Right forelimb (tissue), 1 donor: ENCODE data around the gene MLPH.

Experiments
- DNase-seq: peaks from one replicate; pipeline ENCODE4 v3.0.0-alpha.2; 2018

The MLPH gene

DNA sequence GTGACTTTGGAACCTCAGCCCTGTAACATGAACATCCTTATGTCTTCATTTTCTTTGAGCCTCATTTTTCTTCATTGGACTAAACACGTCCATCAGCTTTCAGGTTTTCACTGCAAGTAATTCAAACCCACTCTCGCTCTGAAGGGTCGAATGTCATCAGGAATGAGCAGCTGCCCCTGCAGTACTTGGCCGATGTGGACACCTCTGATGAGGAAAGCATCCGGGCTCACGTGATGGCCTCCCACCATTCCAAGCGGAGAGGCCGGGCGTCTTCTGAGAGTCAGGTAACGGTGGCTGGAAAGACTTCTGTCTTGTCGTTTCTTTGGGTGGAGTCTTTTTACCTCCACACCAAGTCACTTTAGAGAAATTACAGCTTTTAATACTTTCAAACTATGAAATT lies 40.2 kb downstream of the MLPH start:
- no peak for DNase-seq

DNA sequence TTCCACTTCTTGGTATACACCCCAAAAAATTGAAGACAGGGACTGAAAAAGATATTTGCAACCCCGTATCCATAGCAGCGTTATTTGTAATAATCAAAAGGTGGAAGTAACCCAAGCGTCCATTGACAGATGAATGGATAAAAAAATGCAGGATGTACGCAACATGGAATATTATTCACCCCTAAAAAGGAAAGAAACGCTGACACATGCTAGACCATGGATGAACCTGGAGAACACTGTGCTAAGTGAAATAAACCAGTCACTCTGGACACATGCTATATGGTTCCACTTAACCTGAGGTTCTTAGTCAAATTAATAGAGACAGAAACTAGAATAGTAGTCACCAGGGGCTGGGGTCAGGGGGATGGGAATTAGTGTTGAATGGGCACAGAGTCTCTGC lies 40.7 kb downstream of the MLPH start:
- no peak for DNase-seq

DNA sequence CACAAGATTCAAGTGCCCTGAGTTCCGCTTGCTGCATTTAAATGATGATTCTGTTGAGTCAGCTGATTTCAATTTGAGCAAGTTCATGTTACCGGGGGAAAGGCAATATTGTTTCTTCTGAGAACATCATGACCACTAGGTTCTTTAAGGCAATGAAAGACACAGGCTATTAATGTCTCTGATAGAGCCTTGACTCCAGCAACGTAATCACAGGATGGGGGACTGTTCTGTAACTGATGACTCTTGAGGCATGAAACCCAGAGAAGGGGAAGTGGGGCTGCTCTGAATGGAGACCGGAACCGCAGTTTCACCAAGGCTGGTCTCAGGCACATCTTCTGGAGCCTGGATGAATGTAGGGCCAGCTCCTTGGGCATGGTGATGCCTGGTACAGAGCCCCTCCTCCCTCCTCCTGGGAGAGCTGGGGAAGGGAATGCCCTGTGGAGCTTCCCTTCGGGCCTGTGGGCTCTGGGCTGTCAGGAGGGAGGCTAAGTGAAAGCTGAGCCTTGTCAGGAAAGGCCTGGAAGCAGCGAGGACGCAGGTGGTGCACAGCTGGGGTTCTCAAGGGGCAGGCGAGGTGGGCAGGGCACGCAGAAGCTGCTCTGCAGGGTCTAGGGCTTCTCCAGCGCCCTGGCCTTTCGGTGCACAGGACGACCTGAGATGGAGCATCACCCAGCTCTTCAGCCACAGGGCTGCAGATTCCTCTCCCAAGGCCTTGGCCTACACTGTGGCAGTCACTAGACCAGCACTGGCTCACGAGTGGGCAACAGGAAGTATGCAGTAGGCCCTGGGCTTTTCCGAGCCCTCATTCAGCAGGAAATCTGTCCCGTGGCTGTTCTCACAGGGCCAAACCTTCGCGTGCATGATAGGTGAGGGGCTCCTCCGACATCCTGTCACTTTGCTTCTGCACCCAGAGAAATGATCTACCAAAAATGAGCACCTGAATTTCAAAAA lies 42.7 kb downstream of the MLPH start:
- DNase-seq: no peak

DNA sequence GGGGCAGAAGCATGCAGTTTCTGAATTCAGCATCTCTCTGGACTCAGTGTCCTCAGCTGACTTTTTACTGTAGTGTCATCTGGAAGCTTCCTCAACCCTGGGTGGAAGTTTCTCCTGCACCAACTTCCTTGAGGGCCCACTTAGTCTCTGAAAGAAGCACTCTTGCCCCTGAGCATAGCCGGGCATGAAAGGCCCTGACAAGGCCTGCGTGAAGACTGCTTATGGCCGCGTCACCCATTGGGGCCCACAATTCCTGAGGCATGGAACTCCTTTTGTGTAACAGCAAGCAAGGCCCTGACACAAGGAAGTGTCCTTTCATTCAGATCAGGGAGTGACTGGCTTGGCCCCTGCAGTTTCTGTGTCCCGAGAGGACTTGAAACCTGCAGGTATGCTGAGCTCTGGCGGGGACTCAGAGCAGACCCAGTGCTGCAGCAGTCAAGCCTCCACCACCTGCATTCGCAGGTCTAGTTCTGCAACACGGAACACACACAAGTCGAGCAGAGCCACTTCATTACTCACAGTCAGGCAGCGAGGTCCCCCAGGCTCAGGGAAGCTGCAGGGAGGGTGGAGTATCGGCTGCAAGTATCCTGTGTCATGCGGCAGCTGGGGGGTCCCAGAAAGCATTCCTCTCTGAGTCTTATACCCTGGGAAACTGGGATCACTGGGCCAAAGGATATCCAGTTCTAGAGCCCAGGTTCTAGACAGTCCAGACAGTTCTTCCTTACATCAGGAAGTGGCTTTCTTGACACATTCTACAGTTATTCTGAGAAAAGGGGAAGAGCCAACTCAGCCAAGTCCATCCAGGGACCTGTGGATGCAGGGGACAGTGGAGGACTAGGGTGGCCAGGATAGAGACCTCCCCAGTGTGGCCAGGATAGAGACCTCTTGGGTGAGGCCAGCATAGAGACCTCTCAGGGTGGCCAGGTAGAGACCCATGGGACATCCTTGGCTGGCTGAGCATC lies 43.7 kb downstream of the MLPH start:
- DNase-seq: no peak

DNA sequence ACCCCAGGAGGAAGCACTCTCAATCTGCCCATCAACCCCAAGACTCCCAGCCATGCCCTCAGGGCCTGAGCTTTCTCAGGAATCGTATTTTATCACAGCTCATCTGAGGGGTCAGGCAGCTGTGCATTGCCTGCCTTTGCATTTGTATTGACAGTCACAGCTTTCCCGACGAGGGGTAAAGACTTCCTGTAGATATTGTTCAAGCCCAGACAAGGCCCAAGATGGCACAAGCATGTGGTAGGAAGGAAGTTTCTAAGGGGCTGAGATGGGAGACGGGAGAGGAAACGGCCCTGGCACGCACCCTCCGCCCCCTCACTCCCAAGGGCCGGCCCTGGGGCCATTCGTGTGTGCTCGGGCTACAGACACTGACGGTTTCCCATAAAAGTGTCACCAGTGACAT lies 45.1 kb downstream of the MLPH start:
- DNase-seq: no peak

DNA sequence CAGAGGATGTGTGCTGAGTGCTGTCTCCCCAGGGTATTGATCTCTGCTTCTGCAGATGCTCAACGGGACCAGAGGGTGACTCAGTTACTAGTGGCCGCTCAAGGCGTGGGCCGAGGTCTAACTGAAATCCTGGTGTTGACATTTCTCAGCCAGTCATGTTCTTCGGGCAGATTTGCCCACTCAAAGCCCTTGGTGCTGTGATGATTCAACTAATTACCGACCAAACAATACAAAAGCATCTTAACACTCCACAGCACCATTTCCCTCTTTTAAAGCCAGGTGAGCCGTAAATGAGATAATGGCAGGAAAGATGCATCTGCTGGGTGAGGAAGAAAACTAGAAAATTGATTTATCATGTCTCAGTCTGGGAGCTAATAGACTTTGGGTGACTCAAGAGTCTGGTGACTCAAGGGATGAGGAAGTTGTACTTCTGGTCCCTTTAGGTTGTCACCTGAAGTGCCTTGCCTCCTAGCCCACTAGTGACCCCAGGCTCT lies 46.7 kb downstream of the MLPH start:
- no peak for DNase-seq

DNA sequence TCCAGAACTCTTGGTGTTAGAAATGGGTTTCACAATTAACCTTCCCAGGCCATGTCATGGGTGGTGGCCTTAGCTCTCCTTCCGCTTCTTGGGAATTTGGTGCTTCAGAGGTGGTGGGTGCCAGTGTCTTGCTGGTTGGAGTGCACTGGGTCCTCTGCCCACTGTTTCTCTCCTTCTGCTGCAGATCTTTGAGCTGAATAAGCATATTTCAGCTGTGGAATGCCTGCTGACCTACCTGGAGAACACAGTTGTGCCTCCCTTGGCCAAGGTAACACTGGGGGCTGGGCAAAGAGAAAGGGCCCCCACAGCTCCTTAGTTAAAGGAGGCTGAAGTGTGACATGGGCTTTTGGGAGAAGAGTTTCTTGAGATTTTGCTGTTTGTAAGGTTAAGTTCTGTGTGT lies 47.3 kb downstream of the MLPH start:
- no peak for DNase-seq

DNA sequence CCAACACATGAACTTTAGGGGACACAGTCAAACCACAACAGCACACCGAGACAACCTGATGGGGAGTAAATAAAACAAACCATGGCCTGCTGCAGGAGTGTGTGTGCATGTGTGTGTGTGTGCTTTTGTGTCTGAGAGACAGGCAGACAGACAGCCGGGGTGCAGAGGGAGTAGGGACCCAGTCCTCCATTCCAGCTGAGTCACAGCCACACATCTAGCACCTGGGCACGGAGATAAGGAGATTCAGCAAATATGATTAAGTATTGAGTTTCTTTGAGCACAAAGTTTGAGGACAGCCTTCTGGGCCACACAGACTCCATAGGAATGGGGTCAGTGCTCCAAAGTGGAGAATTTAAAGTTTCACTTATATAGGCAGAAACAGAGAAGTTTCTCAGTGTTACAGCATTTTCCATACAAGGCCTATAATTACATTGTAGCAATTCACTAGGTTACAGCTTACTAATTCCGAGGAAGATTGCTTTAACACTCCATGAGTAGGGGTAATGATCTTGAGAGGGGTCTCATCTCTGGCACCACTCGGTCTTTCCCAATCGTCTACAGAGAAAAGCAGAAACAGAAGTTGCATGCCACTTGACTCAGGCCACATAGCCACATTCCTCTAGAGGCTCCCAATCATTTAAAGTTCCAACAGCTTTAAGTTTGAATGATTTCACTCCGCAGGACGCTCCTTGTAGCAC lies 48.5 kb downstream of the MLPH start:
- no peak for DNase-seq

DNA sequence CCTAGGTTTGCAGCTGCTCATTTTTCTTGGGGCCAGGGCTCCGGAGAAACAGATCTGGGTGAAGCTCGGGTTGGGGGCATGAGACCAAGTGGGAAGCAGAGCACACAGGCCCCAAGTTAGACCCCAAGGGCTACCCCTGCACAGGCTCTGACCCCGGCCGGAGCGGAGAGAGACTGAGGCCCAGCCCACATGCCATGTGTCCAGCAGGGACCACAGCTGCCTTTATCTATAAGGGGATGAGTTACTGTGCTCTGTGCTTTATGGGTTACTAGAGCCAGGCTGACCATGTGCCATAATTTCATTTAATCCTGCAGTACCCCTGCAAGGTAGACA lies 49.0 kb downstream of the MLPH start:
- DNase-seq: no peak

DNA sequence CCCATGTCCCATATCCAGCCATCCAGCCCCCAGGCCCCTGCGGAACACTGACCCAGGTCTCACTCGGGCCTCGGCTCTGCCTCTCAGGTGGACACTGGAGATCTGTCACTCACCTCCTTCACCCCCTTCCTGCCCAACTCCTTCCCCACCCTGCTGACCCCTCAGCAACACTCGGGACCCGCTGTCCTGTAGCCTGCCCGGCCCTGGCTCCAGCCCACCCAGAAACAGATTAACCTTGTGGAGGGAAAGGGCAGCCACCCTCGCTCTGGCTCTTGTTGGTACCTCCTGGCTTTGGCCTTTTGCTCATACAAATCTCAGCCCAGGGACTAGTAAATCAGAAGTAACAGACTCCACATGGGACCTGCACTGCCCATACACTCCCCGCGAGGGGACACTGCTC lies 49.6 kb downstream of the MLPH start:
- no peak for DNase-seq

DNA sequence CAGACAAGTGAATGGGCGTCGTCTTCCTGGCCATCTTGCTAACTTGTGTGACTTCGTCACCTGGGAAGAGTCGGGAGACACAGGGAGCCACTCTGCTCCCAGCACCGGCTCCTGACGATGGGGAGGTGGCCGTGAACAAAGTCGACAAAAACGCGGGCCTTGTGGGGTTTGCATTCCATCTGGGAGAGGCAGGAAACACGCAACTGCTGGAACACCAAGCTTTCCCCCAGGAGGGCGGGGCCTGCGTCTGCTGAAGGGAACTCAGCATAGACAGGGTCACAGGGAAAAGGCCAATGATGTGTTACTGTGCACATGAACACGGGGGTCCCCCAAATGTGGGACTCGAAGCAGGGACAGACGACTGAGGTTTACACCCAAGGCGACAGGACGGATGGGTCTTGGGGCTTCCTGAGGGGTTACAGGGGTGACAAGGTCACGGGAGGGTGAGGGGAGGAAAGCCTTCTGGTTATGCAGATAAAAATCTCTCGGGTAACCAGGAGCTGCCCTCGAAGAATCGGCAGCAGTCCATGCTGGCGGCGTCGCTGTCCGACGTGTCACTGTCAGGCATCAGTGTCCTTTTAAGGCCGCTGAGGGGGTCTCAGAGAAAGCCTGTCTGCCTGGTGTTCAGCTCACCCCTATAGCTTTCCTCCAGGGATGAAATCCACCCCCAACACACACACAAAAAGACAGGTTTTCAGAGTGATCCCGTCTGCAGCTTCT lies 51.1 kb downstream of the MLPH start:
- DNase-seq: no peak

DNA sequence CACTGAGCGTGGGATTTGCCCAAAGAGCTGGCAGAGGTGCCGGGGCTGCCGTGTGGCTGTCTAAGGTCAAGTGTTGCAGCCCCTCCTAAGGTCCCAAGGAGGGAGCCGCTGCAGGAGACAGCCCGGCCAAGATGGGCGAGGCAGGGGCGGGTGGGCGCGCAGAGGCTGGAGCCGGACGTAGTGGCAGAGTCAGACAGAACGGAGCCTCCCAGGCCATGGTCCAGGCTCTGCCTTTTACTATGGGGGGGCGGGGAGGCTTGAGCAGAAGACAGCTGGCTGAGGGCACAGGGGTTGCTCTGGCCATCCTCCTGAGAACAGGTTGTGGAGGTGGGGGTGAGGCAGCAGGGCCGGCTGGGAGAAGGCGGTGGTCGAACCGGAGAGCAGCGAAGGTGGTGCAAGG lies 51.9 kb downstream of the MLPH start:
- DNase-seq: no peak

DNA sequence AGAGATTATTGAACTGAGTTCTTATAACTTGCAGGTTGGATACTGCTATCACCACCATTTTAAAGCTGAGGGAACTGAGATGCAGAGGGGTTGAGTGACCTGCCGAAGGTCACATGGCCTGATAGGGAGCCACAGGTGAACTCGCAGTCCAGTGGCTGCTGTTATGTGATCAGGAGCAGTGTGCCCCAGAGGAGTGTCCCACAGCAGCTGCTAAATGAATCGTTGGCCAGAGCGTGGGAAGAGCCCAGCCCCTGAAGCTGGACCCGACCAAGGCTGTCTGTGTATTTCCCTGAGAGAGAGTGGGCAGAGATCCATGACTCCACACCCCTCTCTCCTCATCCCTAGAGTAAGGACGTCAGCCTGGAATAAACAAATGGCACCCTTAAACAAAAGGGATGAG lies 52.6 kb downstream of the MLPH start:
- no peak for DNase-seq

DNA sequence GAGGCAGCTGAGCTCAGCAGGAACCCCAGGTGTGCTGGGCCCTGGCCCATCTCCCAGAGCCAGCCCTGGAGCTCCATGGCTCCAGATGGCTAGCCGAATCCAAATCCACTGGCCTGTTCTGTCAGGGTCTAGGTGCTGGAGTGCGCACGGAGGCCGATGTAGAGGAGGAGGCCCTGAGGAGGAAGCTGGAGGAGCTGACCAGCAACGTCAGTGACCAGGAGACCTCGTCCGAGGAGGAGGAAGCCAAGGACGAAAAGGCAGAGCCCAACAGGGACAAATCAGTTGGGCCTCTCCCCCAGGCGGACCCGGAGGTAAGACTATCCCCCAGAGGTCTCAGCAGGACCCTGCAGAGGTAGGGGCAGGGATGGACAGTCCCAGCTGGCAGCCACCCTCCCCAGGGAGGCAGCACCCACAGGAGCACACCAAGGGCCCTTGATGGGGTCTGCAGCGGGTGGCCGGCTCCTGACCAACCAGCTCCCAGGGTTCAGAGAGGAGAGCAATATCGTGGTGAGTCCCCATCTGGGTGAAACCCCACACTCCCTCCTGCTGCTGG lies 53.2 kb downstream of the MLPH start:
- no peak for DNase-seq

DNA sequence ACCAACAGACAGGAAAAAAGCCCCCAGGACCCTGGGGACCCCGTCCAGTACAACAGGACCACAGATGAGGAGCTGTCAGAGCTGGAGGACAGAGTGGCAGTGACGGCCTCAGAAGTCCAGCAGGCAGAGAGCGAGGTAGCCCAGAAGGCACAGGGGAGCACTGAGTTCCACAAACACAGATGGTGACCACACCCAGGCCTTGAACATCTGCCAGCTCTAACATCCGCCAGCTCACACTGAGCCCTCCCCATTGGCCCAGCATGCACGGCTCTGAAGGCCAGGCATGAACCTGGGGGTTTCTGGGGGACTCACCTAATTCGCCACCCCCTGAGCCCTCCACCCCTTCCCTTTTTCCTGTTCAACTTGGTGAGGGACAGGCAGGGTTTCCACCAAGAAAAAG lies 53.8 kb downstream of the MLPH start:
- DNase-seq: peak; percentile 69

DNA sequence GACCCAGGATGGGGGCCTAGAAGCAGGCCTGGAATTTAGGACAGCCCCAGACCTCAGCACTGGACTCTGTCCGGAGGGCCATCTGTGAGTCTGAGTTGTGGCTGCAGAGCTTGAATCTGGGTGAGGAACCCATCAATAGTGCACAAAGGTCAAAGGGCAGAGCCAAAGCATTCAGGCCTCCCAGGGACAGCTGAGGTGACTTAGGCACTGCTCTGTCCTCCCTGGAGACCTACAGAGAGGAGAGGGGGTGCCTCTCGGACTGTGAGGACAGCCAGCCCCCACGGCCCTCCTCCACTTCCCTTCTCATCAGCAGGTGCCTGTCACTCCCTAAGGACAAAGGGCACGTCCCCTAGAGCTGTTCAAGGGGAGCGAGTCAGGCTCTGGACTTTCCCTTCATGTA lies 54.2 kb downstream of the MLPH start:
- DNase-seq: no peak

DNA sequence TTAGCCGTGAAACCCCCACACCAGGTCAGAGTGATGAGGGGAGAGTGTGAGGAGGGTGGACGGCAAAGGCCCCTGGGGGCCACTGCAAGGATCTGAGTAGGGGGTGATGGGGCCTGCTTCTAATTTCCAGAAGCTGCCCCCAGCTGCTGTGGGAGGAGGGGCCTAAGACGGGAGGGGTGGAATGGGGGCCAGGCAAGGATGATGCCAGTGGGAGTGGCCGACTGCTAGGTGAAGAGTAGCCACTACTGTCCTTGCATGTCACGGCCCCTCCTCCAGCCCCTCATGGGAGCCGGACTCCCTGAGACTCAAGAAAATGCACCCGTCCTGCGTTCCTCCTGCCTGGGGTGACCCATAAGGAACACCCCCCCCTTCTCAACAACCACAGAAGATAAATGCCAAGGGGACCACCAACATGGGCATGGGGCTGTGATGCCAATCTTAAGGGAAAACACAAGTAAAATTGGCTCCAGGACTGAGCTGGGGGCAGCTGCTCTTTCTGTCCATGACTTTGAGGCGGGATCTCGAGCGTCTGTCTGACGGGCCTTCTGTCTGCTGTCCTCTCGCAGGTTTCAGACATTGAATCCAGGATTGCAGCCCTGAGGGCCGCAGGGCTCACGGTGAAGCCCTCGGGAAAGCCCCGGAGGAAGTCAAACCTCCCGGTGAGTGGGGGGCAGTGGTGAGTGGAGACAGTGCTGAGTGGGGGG lies 55.1 kb downstream of the MLPH start:
- no peak for DNase-seq

DNA sequence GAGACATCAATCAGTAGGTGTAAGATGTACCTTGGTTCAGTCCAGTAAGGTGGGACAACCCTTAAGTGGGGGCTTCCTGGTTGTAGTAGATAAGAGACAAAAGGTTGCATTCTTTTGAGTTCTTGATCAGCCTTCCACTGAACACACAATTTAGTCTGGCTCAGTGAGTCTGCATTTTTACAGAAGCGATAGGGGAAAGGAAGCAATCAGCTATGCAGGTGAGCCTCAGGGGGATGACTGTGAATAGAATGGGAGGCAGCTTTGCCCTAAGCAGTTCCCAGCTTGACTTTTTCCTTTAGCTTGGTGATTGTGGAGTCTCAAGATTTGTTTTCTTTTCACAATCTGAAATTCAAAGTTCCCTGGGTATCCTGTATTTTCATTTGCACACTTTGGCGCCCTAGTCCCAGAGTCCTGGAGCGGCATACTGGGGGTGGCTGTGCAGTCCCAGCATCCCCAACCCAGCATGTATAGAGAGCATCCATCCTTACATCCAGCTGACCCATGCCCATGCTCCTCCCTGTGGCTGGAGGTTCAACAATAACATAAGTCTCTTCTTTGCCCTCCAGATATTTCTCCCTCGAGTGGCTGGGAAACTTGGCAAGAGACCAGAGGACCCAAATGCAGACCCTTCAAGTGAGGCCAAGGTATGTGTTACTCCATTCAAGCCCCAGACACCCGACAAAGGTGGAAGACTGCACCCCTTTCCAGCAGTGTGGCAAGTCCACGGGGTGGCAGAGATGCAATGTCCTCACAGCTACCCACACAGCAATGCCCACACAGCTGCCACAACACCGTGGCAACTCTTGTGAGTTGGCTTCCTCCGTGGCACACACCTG lies 59.2 kb downstream of the MLPH start:
- DNase-seq: no peak

DNA sequence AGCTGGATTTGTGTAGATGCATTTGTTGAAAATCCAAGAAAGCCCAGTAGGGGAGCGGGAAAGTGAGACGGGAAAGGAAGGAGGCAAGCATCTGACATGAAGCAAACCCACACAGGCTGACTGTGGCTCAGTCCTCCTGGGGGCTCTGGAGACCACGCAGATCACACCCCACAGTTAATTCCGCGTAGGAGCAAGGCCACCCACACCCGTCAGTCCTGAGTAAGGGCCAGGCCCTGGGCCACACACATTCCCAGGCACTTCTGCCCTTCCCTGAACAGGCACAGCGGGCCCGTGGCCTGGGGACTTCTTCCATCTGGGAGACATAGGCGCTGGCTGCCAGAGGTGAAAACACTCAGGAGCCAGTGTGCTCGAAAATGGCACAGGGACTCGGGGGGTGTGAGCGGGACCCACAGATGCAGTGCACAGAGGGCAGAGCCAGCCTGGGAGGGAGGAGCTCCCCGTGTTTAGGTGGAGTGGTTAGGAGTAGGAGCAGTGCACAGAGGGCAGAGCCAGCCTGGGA lies 59.9 kb downstream of the MLPH start:
- no peak for DNase-seq

DNA sequence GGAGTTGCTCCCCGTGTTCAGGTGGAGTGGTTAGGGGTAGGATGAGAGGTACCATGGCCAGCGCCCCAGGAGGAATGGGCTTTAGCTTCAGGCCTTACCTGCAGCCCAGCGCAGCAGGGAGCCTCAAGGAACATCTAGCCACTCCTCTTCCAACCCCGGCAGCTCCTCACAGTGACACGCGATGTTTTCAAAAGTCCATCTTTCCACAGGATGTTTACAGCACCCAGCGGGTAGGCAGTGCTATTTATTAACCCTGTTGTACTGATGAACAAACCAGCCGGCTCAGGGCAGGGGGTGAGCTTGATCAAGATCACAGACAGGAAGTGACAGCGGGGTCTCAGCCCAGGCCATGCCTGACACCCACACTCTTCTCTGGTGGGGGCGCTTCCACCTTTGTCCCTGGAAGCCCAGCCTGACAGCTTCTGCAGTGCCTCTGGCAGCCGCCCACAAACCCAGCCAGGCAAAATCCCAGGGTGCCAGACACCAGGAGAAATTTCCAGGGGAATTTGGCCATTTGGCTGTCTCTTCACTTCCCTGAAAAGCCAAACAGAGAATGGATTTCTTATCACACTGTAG lies 60.9 kb downstream of the MLPH start:
- DNase-seq: no peak
